ENCODE results near the gene ANKRD66.

The ANKRD66 gene

GRCh38 chr6:46730921-46731461 is 15.7 kb upstream of the ANKRD66 start (continued):
- TF ChIP-seq, protein P1, sequence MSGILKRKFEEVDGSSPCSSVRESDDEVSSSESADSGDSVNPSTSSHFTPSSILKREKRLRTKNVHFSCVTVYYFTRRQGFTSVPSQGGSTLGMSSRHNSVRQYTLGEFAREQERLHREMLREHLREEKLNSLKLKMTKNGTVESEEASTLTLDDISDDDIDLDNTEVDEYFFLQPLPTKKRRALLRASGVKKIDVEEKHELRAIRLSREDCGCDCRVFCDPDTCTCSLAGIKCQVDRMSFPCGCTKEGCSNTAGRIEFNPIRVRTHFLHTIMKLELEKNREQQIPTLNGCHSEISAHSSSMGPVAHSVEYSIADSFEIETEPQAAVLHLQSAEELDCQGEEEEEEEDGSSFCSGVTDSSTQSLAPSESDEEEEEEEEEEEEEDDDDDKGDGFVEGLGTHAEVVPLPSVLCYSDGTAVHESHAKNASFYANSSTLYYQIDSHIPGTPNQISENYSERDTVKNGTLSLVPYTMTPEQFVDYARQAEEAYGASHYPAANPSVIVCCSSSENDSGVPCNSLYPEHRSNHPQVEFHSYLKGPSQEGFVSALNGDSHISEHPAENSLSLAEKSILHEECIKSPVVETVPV (CRISPR knock-in tag; IDR thresholded peaks at IDR 0.05), result no peak
- TF ChIP-seq ISL1 (CRISPR knock-in tag; IDR thresholded peaks at IDR 0.05), result no peak

DNA sequence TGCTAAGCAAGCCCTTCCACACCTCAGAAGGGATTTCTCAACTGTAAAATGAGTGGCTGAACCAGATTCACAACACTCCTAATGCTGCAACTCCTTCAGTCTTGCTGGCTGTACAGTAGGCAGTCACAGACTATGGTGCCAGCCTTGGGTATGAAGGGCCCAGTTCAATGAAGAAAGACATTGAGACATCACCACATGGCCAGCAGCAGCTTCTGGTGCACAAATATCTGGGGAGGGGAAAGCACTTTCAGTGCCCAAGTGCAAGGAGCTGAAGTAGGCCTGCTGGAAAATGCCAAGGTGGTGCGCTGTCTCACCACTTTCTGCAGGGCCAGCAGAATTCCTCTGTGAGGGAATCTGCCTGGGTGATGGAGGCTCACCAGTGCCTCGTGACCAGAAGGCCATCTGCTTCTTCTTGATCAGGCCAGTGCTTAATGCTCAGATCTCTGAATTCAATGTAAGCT is 13.4 kb upstream of the ANKRD66 start:
- no peak for ATAC-seq
- TF ChIP-seq RARB (CRISPR knock-in tag; IDR thresholded peaks at IDR 0.05), result no peak
- no peak for TF ChIP-seq POU6F1 (CRISPR knock-in tag; IDR thresholded peaks at IDR 0.05; ENCODE audit: borderline replicate concordance, low read depth)
- no peak for TF ChIP-seq PATZ1 (CRISPR knock-in tag; IDR thresholded peaks at IDR 0.05; ENCODE audit: borderline replicate concordance)
- TF ChIP-seq ISL1 (CRISPR knock-in tag; IDR thresholded peaks at IDR 0.05), result no peak
- no peak for TF ChIP-seq ZC3H10 (CRISPR knock-in tag; IDR thresholded peaks at IDR 0.05)
- no peak for TF ChIP-seq GLIS3 (CRISPR knock-in tag; IDR thresholded peaks at IDR 0.05)
- no peak for TF ChIP-seq CSDC2 (CRISPR knock-in tag; IDR thresholded peaks at IDR 0.05)

DNA sequence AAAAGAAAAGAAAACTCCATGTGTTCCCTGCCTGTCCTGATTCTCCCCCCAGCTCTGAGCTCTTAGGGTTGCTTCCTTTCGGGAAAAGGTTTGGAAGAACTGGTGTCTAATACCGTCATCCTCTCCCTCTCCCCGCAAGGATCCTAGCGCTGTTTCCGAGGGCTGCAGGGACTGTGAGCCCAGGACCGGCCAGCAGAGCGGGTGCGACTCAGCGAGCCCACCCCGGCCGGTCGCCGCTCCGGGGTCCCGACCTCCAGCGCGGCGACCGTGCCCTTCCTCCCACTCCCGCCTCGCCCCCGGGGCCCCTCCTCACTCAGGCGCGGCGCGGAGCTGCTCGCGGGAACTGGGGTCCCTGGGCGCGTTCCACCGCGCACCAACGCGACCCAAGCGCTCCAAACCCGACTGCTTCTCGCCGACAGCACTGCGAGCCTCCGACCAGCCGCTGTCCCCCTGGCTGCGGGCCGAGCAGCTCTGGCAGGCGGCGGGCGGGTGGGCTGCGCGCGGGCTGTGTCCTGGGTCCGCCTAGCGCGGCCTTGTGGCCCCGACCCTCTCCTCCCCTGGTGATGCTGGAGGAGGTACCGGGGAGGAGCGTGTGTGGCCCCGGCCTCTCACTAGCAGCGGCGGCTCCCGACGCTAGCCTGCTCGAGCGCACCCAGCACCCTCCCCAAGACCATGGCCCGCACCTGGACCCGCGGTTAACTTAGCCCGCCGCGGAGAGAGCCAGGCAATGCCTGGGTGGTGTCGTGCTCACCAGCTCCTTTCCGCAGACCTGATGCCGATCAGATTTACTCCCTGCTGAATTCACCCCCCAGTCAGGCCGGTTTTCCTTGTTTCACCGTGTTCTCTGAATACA is 11.6 kb upstream of the ANKRD66 start, which contains the start of gene PLA2G7:
PLA2G7 (minus strand) TSS at position 509 of the 853 bp plus-strand sequence. CDS start 12,484 bp downstream, outside the sequence.
- ATAC-seq, result peak; percentile 54; the same call in 2 of the 3 replicates
- TF ChIP-seq ISL1 (CRISPR knock-in tag; IDR thresholded peaks at IDR 0.05) (no peak), ZNF70 (CRISPR knock-in tag; IDR thresholded peaks at IDR 0.05) (no peak), TCF4 (CRISPR knock-in tag; IDR thresholded peaks at IDR 0.05; ENCODE audit: borderline replicate concordance) (no peak), SNAI2 (CRISPR knock-in tag; IDR thresholded peaks at IDR 0.05) (no peak), ZFP30 (CRISPR knock-in tag; IDR thresholded peaks at IDR 0.05) (no peak), OSR1 (CRISPR knock-in tag; IDR thresholded peaks at IDR 0.05) (no peak), GLIS3 (CRISPR knock-in tag; IDR thresholded peaks at IDR 0.05) (no peak)
- TF ChIP-seq, protein P2, sequence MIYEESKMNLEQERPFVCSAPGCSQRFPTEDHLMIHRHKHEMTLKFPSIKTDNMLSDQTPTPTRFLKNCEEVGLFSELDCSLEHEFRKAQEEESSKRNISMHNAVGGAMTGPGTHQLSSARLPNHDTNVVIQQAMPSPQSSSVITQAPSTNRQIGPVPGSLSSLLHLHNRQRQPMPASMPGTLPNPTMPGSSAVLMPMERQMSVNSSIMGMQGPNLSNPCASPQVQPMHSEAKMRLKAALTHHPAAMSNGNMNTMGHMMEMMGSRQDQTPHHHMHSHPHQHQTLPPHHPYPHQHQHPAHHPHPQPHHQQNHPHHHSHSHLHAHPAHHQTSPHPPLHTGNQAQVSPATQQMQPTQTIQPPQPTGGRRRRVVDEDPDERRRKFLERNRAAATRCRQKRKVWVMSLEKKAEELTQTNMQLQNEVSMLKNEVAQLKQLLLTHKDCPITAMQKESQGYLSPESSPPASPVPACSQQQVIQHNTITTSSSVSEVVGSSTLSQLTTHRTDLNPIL (CRISPR knock-in tag; IDR thresholded peaks at IDR 0.05; ENCODE audit: low read depth), result no peak
- TF ChIP-seq, protein P1 (CRISPR knock-in tag; IDR thresholded peaks at IDR 0.05), result no peak

DNA sequence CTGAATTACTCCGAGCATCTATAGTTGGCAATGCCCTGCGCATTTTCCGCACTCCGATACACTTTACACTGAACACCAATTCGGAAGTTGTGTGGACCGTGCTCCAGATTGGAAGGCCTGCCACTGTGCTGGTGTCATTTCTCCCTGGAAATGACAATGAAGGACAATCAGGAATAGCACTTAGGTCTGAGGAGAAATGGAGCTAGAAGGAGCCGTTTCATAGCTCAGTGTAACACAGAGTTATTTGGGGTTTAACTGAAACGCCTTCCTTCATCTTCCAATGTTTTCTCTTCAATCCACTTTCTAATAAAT is 11.1 kb upstream of the ANKRD66 start:
- no peak for ATAC-seq
- TF ChIP-seq ZFP3 (CRISPR knock-in tag; IDR thresholded peaks at IDR 0.05) (no peak), OSR1 (CRISPR knock-in tag; IDR thresholded peaks at IDR 0.05) (no peak), ZFP30 (CRISPR knock-in tag; IDR thresholded peaks at IDR 0.05) (no peak), ESRRG (CRISPR knock-in tag; IDR thresholded peaks at IDR 0.05) (no peak), CSDC2 (CRISPR knock-in tag; IDR thresholded peaks at IDR 0.05) (no peak), SNAI2 (CRISPR knock-in tag; IDR thresholded peaks at IDR 0.05) (no peak), ISL1 (CRISPR knock-in tag; IDR thresholded peaks at IDR 0.05) (no peak), ZNF8 (CRISPR knock-in tag; IDR thresholded peaks at IDR 0.05) (no peak), BACH2 (CRISPR knock-in tag; IDR thresholded peaks at IDR 0.05; ENCODE audit: borderline replicate concordance) (no peak), RARB (CRISPR knock-in tag; IDR thresholded peaks at IDR 0.05) (no peak), ARNTL (CRISPR knock-in tag; IDR thresholded peaks at IDR 0.05; ENCODE audit: borderline replicate concordance, low read depth) (no peak), TOX (CRISPR knock-in tag; IDR thresholded peaks at IDR 0.05; ENCODE audit: borderline replicate concordance) (no peak)
- TF ChIP-seq, protein P2 (CRISPR knock-in tag; IDR thresholded peaks at IDR 0.05; ENCODE audit: low read depth), result no peak
- TF ChIP-seq, protein P3, sequence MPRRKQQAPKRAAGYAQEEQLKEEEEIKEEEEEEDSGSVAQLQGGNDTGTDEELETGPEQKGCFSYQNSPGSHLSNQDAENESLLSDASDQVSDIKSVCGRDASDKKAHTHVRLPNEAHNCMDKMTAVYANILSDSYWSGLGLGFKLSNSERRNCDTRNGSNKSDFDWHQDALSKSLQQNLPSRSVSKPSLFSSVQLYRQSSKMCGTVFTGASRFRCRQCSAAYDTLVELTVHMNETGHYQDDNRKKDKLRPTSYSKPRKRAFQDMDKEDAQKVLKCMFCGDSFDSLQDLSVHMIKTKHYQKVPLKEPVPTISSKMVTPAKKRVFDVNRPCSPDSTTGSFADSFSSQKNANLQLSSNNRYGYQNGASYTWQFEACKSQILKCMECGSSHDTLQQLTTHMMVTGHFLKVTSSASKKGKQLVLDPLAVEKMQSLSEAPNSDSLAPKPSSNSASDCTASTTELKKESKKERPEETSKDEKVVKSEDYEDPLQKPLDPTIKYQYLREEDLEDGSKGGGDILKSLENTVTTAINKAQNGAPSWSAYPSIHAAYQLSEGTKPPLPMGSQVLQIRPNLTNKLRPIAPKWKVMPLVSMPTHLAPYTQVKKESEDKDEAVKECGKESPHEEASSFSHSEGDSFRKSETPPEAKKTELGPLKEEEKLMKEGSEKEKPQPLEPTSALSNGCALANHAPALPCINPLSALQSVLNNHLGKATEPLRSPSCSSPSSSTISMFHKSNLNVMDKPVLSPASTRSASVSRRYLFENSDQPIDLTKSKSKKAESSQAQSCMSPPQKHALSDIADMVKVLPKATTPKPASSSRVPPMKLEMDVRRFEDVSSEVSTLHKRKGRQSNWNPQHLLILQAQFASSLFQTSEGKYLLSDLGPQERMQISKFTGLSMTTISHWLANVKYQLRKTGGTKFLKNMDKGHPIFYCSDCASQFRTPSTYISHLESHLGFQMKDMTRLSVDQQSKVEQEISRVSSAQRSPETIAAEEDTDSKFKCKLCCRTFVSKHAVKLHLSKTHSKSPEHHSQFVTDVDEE (CRISPR knock-in tag; IDR thresholded peaks at IDR 0.05), result no peak
